Measurements from ENCODE around the gene GALR3. TPM values are rescaled to one million over a fixed set of nuclear protein-coding genes. Genes with fewer than 3 reads are reported as not detected.

The GALR3 gene
- polyA plus RNA-seq, 6 donors from 2014 or later = not detected

Other genes with a start within 250 kb of the GALR3 start
- 1 to 10 TPM in 1 of 6 donors, under 1 TPM in 3, not detected in 2; 0.60 to 2.6 (median 0.66) TPM for gene LGALS2, start 243.3 kb upstream of the GALR3 start, polyA plus RNA-seq (ENCODE audit: low read depth in 6 of 6)
- 10 to 100 TPM; 15.5 to 28.9 (median 24.2) TPM for gene GGA1, start 214.5 kb upstream of the GALR3 start, polyA plus RNA-seq (ENCODE audit: low read depth in 6 of 6)
- gene SH3BP1, start 183.7 kb upstream of the GALR3 start, polyA plus RNA-seq (ENCODE audit: low read depth in 6 of 6) = 1 to 10 TPM; 2.7 to 8.0 (median 3.2) TPM
- gene PDXP, start 164.7 kb upstream of the GALR3 start, polyA plus RNA-seq (ENCODE audit: low read depth in 6 of 6) = 10 to 100 TPM in 1 of 6 donors, 1 to 10 TPM in 5; 4.0 to 14.3 (median 7.6) TPM
- 10 to 100 TPM in 4 of 6 donors, 1 to 10 TPM in 2; 4.1 to 35.3 (median 12.8) TPM for gene LGALS1, start 147.7 kb upstream of the GALR3 start, polyA plus RNA-seq (ENCODE audit: low read depth in 6 of 6)
- 10 to 100 TPM; 35.7 to 60.6 (median 40.2) TPM for gene NOL12, start 137.0 kb upstream of the GALR3 start, polyA plus RNA-seq (ENCODE audit: low read depth in 6 of 6)
- 10 to 100 TPM; 13.7 to 19.5 (median 16.2) TPM for gene TRIOBP, start 126.3 kb upstream of the GALR3 start, polyA plus RNA-seq (ENCODE audit: low read depth in 6 of 6)
- not detected for gene GCAT, start 15.4 kb upstream of the GALR3 start, polyA plus RNA-seq (ENCODE audit: low read depth in 6 of 6)
- 10 to 100 TPM in 4 of 6 donors, 1 to 10 TPM in 2; 2.6 to 19.3 (median 14.4) TPM for gene ANKRD54, start 21.0 kb downstream of the GALR3 start, polyA plus RNA-seq (ENCODE audit: low read depth in 6 of 6)
- 100 to 1,000 TPM; 260 to 316 (median 300) TPM for gene EIF3L, start 26.0 kb downstream of the GALR3 start, polyA plus RNA-seq (ENCODE audit: low read depth in 6 of 6)
- gene MICALL1, start 82.9 kb downstream of the GALR3 start, polyA plus RNA-seq (ENCODE audit: low read depth in 6 of 6) = 1 to 10 TPM; 2.6 to 8.0 (median 3.1) TPM
- gene C22orf23, start 130.2 kb downstream of the GALR3 start, polyA plus RNA-seq (ENCODE audit: low read depth in 6 of 6) = not detected
- 100 to 1,000 TPM; 113 to 131 (median 123) TPM for gene POLR2F, start 130.3 kb downstream of the GALR3 start, polyA plus RNA-seq (ENCODE audit: low read depth in 6 of 6)
- not detected for gene SOX10, start 161.2 kb downstream of the GALR3 start, polyA plus RNA-seq (ENCODE audit: low read depth in 6 of 6)
- gene PICK1, start 234.0 kb downstream of the GALR3 start, polyA plus RNA-seq (ENCODE audit: low read depth in 6 of 6) = 1 to 10 TPM; 2.6 to 9.7 (median 9.3) TPM

Data from naive B cell (primary cell).